Upper lobe of left lung (tissue), 6 donors: Measurements from ENCODE around the gene MSI2. TPM values are rescaled to one million over a fixed set of nuclear protein-coding genes. Genes with fewer than 3 reads are reported as not detected.
A peak's percentile ranks its signal among the peaks of the same experiment; 100 is the strongest.

Experiments
- ATAC-seq, 2 donors: fragments of 200-7000 bp; cut with Tn5 transposase; one replicate each; pipeline ENCODE4 v1.9.1; 2022; ENCODE audit warnings: mild to moderate bottlenecking in 2 of 2, moderate library complexity in 2 of 2; ENCODE audit not compliant: low FRiP score in 2 of 2
- DNase-seq, 2 donors: peaks; one replicate each; pipeline ENCODE4 v3.0.0-alpha.2; 2019 to 2020
- H3K27ac ChIP-seq, 4 donors: fragments of 200-600 bp; sonication (generic); one replicate each; pipeline ENCODE4 v1.5.1; 2016 to 2019
- H3K27me3 ChIP-seq, 4 donors: fragments of 200-600 bp; sonication (generic); one replicate each; pipeline ENCODE4 v1.5.1; 2017 to 2019
- H3K36me3 ChIP-seq, 4 donors: fragments of 200-600 bp; sonication (generic); one replicate each; pipeline ENCODE4 v1.5.1; 2016 to 2019
- H3K4me1 ChIP-seq, 4 donors: fragments of 200-600 bp; sonication (generic); one replicate each; pipeline ENCODE4 v1.5.1; 2018 to 2019
- H3K4me3 ChIP-seq, 4 donors: fragments of 200-600 bp; sonication (generic); one replicate each; pipeline ENCODE4 v1.5.1; 2017 to 2019; ENCODE audit warnings: mild to moderate bottlenecking in 2 of 4, moderate library complexity in 1 of 4
- H3K9me3 ChIP-seq, 4 donors: fragments of 200-600 bp; sonication (generic); one replicate each; pipeline ENCODE4 v1.5.1; 2018 to 2019
- CTCF ChIP-seq, 6 experiments: fragments of 450-650 bp in 4 of 6; fragments of 200-600 bp in 2 of 6; sonication (generic) in 2 of 6; IDR thresholded peaks; one replicate each; pipeline ENCODE4 v1.5.1; 2016 to 2019; ENCODE audit warnings: antibody characterized with exemption in 6 of 6
- EP300 ChIP-seq, 4 donors: sonication (generic); formaldehyde crosslinking; IDR thresholded peaks; one replicate each; pipeline ENCODE4 v1.5.1; 2017; ENCODE audit warnings: antibody characterized with exemption in 4 of 4, control low read depth in 2 of 4
- POLR2A ChIP-seq, 4 donors: fragments of 450-650 bp; IDR thresholded peaks; one replicate each; pipeline ENCODE4 v1.5.1; 2016 to 2017; ENCODE audit warnings: antibody characterized with exemption in 4 of 4, mild to moderate bottlenecking in 2 of 4
- POLR2AphosphoS5 ChIP-seq, 2 donors: sonication (generic); formaldehyde crosslinking; IDR thresholded peaks; one replicate each; pipeline ENCODE4 v1.5.1; 2017; ENCODE audit warnings: antibody characterized with exemption in 2 of 2
- WGBS, 2 donors: methylation state at CpG; one replicate each; pipeline ENCODE4 v1.1.5; 2017 to 2018; 5-methylcytosine and 5-hydroxymethylcytosine counted together
- total RNA-seq, 6 donors: library from RNA; depleted of rRNA in 4 of 6; stranded (reverse); fragments of >200 nt in 4 of 6; gene quantifications; one replicate each; pipeline versions ENCODE4 v1.1.0 to v1.2.1, GENCODE V29; 2016 to 2021
- donor health status: DM: no; HTN: no; CAD: no; lungs with moderate emphysema.
- donor health status: DM: no; HTN: yes; CAD: no; lungs with severe emphysema.

MSI2 gene
- total RNA-seq, 6 donors from 2014 or later = 20.1 to 44.0 (median 32.2) TPM

- Histone ChIP-seq H3K4me3 (no peak overlapping the region), H3K27me3 (no peaks in the 10 kb centered on the region), H3K27ac (no peak overlapping the region), H3K36me3 (no peaks in the 10 kb centered on the region), H3K9me3 (no peaks in the 10 kb centered on the region), H3K4me1 (peaks cover 0 to 3% (median 0%) of the 10 kb centered on the region in 4 donors)
- ATAC-seq (no peak), DNase-seq (peak in 1 of 2 donors; percentile 36)
- TF ChIP-seq CTCF (IDR thresholded peaks at IDR 0.05) = no peak
- TF ChIP-seq POLR2AphosphoS5 (IDR thresholded peaks at IDR 0.05) = no peak
- no peak for TF ChIP-seq POLR2A (IDR thresholded peaks at IDR 0.05)
- no peak for TF ChIP-seq EP300 (IDR thresholded peaks at IDR 0.05)
- WGBS, 2 donors = 88 to 100% methylated on average over 1 to 5 of the region's 5 CpGs
These were observed 468.4 kb downstream of the MSI2 start for GRCh38 chr17:57724729-57725125.

GRCh38 chr17:57726213-57726790 lies 470.0 kb downstream of the MSI2 start:
- no peaks in the 10 kb centered on the region for H3K36me3 ChIP-seq
- DNase-seq = no peak
- no peaks in the 10 kb centered on the region for H3K27me3 ChIP-seq
- H3K9me3 ChIP-seq = no peaks in the 10 kb centered on the region
- H3K27ac ChIP-seq = no peak overlapping the region
- H3K4me3 ChIP-seq = no peak overlapping the region
- ATAC-seq = no peak
- H3K4me1 ChIP-seq = peaks cover 0 to 3% (median 0%) of the 10 kb centered on the region in 4 donors
- TF ChIP-seq POLR2AphosphoS5 (IDR thresholded peaks at IDR 0.05) (no peak), EP300 (IDR thresholded peaks at IDR 0.05) (no peak), CTCF (IDR thresholded peaks at IDR 0.05) (no peak), POLR2A (IDR thresholded peaks at IDR 0.05) (no peak)
- WGBS, 2 donors = 89% methylated on average over 9 of the region's 9 CpGs

GRCh38 chr17:57726838-57727237 lies 470.5 kb downstream of the MSI2 start:
- TF ChIP-seq POLR2AphosphoS5 (IDR thresholded peaks at IDR 0.05) = no peak
- no peak for TF ChIP-seq EP300 (IDR thresholded peaks at IDR 0.05)
- TF ChIP-seq POLR2A (IDR thresholded peaks at IDR 0.05) = no peak
- TF ChIP-seq CTCF (IDR thresholded peaks at IDR 0.05) = no peak
- Histone ChIP-seq H3K4me1 (peaks cover 0 to 3% (median 0%) of the 10 kb centered on the region in 4 donors), H3K27me3 (no peaks in the 10 kb centered on the region), H3K27ac (no peak overlapping the region), H3K36me3 (no peaks in the 10 kb centered on the region), H3K9me3 (no peaks in the 10 kb centered on the region), H3K4me3 (no peak overlapping the region)
- WGBS, 2 donors = 73 to 87% methylated on average over 5 of the region's 5 CpGs
- no peak for DNase-seq
- ATAC-seq = no peak

GRCh38 chr17:57727630-57728175 lies 471.4 kb downstream of the MSI2 start:
- Histone ChIP-seq H3K4me3 (no peak overlapping the region), H3K4me1 (peaks cover 0 to under 1% (median 0%) of the 10 kb centered on the region in 4 donors), H3K27me3 (no peaks in the 10 kb centered on the region), H3K27ac (no peak overlapping the region), H3K9me3 (no peaks in the 10 kb centered on the region), H3K36me3 (no peaks in the 10 kb centered on the region)
- DNase-seq (no peak), ATAC-seq (no peak)
- WGBS, 2 donors = 69 to 81% methylated on average over 8 of the region's 8 CpGs
- TF ChIP-seq CTCF (IDR thresholded peaks at IDR 0.05) (no peak), POLR2AphosphoS5 (IDR thresholded peaks at IDR 0.05) (no peak), POLR2A (IDR thresholded peaks at IDR 0.05) (no peak), EP300 (IDR thresholded peaks at IDR 0.05) (no peak)
